T-helper 22 cell (primary cell): ENCODE results near the gene B4GALT2.

Experiments used
- DNase-seq: peaks from one replicate; pipeline ENCODE4 v3.0.0-alpha.2; 2020; ENCODE audit warnings: low read depth

The B4GALT2 gene

DNA sequence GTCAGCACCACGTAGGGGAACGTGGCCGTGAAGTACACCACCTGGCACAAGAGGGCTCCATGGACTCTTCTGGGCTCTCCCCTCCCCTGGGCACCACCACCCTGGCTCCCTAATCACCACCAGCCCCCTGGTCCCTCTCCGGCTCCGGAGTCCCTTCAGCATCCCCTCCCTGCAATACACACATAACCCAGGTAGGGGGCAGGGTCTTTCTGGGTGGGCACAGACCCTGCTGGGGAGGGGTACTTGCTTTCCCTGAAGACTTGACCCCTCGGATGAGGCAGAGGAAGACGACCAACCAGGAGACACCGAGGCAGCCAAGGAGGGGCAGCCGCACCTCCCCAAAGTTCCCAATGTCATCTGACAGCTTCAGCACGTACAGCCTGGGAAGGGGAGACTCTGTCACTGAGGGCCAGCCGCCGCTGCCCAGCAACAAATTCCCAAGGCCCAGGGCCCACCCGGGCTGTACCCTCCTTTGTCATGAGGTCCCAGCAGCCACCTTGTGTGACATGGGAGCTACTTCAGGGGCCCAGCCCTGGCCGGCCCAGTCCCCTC is 23.7 kb downstream of the B4GALT2 start:
- DNase-seq, result no peak

DNA sequence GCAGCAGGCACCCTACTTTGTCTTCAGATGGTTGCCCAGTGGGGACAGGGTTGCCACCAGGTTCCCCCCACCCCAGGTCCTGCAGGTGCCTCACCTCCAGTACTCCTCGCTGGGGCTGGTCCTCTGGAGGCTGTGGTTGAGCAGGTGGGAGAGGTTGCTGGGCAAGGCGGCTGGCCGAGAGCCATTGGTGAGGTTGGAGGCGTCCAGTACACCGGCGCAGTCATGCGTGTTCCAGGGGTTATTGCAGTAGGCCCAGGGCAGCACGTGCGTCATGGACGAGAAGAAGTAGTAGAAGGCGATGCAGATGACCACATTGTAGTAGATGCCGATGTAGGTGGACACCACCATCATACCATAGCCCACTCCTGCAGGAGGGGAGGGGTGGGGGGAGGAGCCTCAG is 29.2 kb downstream of the B4GALT2 start:
- DNase-seq, result no peak

DNA sequence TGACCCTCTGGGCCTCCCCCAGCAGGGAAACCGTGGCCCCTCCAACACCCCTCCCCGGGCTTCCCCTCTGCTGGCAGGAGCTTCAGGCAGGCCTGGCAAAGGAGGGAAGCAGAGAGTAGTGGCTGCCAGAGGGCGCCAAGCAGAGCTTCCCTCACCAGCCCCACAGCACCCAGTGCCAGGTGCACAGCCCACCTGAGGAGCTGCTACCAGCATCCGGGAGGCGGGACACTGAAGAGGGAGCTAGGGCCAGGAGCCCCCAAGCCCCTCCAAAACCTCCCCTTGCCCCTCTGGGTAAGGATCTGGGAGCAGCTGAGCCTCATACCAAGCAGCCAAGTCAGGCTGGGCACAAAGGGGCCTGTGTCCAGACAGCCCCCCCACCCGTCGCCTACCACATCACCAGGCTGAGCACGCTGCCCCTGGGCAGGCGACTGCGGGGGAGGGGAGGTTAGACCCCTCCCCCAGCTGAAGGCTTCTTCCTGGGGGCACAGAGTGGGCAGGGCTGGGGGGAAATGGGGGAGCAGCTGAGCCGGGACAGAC is 32.0 kb downstream of the B4GALT2 start:
- no peak for DNase-seq

DNA sequence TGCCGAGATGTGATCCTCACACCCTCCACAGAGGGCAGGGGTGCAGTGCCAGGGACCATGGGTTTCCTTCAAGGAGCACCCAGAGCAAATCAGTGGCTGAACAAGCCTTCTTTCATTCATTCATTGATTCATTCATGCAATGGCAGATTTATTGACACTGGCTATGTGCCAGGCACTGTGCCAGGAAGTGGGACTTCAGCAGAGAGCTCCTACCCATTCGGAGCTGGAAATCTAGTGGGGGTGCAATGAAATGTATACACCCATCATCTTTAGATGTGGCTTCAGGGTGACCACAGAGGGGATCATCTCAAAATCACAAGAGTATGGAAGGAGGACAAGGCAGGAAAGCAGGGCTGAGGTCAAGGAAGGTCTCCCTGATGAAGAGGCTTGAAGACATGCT is 33.4 kb downstream of the B4GALT2 start:
- DNase-seq, result no peak

DNA sequence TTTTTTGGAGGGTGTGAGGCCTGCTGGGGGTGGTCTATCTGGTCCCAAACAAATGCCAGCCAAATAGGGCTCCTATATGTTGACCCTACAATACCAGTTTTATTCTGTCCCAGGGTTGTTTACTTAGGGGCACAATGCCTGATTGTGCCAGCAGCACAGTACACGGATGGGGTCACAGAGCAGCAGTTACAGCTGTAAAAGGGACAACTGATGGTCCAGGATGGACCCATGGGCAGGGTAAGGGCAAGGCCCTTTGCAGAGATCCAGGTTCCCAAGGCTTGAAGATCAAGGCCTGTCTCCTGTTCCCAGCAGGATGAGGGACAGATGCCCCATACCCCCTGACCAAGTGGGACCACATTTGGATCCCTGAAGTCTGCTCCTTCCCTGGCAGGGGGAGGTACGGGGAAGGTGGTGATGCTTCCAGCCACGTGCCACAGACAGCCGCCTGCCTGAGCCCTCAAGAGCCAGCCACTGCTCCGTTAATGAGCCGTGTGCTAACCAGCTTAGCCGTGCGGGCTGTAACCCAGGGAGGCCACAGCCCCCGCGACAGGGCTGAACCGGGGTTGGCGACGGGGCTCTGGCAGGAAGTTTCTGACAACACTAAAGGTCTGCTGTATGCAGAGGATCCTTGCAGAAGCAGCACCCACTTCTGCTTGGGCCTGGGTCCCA is 34.1 kb downstream of the B4GALT2 start:
- no peak for DNase-seq

DNA sequence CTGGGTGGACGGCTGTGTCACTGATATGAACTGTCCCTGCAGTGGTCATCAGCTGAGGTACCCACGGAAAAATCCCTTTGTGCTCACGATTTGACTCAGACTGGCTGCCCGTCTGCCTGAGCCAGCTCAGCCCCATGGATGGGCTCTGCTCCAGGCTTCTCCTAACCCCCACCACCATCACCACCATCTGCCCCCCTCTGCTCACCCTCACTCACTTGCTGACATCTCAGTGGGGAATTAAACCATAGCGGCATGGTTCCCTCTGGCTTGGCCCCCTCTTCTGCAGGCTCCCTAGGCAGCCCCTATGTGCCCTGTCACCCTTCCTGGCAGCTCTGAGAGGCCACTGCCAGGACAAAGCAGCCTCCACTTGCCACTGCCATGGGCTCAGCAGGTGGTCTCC is 34.9 kb downstream of the B4GALT2 start:
- DNase-seq, result no peak

DNA sequence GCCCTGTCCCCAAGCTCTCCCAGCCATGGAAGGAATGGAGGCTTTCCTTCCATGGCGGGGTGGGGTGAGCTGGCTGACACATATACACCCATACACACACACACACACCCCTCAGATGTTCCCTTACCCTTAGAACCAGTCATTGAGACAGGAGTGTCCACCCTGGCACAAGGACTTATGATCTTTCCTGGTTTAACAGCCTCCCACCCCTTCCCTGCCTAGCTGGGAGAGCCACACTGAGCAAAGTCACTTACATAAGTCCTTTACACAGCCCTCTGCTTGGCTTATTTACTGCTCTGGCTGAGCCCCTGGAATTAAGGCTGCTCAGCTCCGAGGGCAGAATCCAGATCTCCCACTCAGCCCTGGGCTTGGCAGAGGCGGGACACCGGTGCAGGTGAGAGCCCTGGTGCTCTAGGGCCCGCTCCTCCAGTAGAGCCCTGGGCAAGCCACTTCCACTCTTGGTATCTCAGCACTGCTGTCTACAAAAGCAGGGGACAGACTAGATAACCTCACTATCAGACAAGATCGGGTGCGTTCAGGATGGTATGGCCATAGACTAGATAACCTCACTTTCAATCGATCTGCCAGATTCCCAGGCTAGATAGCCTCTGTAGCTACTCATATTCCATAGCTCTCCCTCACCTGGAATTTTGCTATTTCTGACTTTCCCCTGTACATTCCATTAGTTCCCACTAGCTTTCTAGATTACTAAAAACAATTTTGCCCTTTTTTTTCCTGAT is 35.5 kb downstream of the B4GALT2 start:
- DNase-seq, result no peak

DNA sequence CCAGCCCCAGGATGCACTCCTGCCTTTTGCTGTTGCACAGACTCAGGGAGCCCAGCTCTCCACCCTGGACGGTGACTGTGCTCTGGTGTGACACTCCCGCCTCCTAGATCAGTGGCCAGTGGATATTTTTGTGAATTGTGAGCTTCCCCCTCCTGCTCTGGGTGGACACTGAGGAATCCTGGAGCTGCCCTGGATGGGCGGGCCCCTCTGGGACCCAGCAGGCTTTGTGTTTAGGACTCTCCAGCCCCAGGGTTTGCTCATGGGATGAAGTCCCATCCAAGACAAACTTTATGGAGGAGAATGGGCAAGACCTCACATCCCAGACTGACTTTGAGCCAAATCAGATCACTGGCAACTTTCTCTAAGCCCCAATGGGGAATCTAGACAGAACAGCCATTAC is 36.2 kb downstream of the B4GALT2 start:
- no peak for DNase-seq

DNA sequence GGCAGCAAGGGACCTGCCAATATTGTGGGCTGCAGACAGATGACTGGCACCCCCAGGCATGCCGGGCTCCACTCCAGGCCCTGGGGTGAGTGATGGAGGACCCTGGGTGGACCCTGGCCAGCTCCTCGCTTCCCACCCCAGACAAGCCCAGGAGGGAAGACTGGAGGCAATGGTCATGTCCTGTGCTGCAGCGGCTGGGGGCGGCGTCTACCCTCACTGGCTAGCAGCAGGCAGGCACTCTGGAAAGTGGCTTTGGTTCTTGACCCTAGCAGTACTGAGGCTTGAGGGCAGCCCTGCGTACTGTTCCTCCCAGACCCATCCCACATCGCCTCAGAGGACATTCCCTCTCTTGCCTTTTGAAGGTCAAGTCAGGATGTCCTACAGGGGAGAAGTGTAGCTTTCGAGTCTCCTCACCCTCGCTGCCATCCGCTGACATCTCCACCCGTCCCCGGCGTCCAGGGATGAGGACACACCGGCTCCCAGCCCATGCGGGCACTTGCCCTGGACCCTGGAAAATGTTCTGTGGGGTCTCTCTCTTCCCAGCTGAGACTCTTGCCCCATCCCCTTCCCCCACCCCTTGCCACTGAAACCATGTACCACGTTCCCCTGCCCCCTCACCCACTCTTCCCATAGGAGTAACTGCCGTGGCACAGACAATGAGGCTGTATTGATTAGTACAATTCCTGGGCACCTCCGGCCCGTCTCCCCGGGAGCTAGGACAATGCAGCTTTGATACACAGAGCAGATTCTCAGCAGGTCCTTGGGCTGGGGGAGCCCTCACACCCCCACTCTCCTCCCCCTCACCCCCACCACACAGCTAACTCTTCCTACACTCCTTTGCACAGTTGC is 37.3 kb downstream of the B4GALT2 start:
- DNase-seq, result no peak

DNA sequence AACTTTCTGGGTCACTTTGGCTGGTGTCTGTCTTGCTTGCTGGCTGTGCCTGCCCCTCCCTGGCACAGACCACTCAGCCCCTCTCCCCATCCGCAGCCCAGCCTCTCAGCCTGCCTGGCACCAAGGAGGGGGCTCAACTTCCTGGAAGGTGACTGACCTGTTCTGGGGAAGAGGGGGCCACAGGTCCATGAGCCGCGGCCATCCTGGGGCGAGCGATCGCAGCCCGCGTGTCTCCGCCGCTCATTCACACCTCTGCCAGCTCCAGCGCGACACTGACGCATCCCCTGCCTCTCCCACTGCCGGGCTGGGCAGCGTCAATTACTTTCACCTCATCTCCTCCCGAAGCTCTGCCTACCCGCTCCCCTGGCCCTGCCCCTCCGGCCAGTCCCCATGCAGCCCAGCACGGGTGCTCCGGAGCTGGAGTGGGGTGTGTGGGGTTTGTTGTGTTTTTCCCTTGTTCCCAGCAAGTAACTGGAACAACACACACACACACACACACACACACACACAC is 37.9 kb downstream of the B4GALT2 start:
- DNase-seq, result no peak

DNA sequence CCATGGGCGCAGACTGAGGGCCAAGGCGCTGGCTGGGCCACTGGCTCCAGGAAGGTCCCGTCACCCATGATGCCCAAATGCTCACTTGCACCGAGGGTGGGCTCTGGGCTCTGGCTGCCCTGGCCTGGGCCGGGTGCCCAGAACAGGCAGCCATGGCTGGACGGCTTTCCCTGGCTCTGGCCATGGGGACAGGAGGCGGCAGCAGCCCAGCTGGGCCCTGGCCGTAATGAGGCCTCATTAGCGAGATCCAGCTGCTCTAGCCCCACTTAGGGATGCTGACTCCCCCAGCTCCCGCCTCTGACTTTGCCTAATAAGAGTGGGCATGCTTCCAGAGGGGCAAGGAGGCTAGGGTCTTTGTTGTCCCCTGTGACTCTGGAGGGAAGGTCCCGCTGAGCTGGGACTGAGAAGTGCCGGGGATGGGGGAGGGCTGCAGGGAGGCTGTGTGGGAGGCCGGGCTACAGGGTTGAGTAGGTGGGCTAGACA is 40.5 kb downstream of the B4GALT2 start:
- no peak for DNase-seq

DNA sequence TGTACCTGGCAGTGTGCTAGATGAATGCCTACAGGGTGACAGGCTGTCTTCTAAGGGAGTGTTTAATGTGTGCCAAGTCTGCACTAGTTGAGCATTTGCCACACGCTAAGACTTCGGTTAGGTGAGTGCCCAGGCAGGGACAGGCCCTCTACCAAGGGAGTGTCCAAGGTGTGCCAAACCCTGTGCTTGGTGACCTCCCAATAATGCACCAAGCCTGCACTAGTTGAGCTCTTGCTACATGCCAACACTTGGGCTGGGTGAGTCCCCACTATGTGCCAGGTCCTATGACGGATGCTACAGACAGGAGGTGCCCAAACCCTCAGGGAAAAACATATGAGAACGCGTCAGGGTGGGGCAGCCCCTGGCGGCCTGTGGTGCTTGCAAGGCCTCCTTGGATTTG is 41.5 kb downstream of the B4GALT2 start:
- DNase-seq, result no peak

DNA sequence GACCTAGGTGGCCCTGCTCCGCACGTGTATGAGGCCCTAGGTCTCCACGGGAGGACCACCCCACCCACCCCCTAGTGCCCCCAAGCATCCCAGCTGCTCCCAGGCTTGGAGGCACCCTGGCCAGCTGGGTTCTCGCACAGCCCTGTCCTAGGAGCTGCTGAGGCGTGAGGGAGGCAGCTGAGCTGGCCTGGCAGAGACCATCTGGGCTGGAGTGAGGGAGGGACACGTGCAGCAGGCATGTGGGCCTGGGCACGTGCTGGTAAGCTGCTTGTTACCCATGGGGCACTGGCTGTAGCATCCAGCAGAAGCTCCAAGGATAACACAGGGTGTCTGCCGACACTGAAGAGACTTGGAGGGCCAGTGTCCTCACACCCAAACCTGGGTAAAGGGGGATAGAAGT is 42.1 kb downstream of the B4GALT2 start:
- DNase-seq, result no peak

DNA sequence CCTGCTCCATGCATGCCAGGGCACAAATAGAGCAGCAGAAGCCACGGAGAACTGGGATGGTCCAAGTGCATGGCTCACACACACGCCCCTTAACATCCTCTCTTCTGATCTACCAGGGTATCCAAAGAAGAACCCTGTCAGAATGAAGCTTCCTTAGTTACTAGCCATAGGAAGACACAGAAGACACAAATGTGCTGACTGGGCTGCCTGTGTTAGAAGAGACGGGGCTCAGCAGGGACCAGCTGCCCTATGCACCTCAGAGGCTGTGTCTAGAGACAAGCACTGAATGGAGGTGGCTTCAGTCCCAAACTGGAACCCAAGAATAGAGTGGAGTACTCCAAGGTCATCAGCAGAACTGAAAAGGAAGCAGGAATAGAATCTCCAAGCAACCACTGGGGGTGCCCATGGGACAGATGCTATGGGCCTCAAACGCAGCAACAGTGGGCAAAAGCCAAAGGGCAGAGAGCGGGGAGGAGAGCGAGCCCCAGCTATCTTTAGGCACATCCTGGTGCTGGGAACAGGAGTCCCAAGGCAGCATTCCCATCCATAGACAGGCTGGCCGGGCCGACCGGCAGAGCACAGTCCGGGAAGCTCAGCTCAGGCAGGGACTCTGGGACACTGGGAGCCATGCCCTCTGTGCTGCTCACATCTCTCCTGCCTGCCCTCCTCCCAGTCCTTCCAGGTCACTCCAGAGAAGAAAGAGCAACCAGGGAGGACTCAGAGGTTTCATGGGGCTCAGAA is 42.7 kb downstream of the B4GALT2 start:
- no peak for DNase-seq

DNA sequence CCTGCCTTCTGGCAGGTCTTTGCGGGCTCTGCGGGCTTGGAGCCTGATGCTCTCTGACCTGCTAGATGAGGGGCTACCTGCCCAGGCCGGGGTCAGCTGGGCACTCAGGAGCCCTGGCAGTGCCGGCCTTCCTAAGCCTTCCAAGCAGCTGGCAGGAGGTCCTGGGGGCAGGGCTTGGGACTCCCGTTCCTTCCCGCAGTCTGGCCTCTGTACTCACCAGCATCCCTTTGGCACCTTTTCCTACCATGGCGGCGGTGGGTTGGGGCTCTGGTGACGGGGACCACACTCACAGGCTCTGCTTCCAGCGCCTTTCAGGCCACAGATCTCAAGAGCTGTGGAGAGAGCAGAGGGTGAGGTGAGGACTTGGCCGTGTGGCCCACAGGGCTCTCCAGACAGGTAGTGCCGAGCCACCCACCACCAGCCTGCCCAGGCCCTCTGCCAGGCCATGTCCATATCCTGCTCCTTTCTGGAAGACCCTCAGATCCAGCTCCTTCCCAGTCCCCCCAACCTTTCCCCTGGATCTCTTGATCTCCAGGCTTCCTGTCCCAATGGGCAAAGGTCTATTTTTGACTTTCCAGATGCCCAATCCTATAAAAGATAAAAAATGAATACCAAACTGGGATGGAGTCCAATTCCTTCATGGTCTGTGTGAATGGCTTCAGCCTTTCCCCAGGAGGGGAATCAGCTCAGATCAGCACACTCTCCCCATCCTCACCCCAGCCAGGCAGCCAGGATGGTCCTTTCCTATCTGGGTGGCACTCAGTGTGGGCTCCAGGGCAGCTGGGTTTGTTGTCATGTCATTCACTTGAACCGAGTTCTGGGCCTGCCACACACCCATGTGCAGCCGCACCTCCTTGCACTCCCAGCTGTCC is 45.3 kb downstream of the B4GALT2 start:
- no peak for DNase-seq

DNA sequence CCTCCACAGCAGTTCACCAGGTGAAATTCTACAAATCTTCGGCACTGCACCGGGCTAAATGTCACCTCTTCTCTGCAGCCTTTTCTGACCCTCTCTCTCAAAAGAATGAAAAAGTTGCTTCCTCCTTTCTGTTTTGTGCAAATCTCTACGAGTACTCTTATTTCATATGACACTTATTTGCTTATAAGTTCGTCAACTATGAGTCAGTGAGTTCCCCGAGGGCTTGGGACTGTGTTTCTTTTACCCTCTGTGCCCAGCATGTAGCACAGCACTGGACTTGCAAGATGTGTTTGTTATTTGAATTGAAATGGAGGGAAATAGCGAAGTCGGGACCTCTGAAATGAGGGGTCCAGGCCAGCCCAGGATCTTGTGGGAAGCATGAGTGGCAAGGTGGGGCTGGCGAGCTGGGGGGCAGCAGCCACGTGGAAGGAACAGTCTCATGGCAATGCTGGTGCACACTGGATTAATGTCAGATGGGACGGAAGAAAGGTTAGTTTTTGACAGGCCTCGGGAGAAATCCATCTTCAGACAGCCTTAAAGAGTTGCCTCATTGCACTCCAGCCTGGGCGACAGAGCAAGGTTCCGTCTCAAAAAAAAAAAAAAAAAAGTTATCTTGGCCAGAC is 46.0 kb downstream of the B4GALT2 start:
- DNase-seq, result no peak

DNA sequence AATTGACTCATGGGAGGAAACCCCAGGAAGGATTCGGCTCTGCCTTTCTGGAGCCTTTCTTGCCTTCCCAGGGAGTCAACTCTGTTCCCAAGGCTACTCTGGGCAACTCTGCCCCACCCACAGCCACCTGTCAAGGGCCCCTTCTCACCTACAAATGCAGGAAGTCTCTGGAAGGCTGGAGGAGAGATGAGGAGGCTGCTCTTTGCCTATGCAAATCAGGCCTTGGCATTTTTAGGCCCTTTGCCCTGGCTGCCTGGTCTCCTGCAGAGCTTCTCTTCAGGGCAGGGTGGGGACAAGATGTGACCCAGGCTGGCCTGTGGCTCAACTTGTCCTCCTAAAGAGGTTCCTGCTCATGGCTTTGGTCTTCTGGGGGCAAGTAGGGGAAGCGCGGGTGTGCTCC is 46.8 kb downstream of the B4GALT2 start:
- DNase-seq, result no peak

DNA sequence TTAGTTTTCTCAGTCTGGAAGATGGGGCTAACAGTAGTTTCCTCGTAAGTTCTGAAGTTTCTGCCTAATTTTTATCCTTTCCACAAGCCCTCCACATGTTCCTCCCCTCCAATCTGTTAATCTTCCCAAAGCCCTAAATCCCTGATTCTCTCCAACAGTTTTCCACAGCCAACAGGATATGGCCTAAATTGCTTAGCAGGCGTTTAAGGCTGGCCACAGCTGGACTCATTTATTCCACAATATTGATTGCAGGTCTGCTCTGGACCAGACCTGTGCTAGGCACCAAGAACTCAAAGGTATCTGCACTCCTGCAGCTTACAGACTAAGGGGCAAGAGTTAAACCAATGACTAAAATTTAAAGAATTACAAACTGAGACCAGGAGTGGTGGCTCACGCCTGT is 48.3 kb downstream of the B4GALT2 start:
- DNase-seq, result no peak

DNA sequence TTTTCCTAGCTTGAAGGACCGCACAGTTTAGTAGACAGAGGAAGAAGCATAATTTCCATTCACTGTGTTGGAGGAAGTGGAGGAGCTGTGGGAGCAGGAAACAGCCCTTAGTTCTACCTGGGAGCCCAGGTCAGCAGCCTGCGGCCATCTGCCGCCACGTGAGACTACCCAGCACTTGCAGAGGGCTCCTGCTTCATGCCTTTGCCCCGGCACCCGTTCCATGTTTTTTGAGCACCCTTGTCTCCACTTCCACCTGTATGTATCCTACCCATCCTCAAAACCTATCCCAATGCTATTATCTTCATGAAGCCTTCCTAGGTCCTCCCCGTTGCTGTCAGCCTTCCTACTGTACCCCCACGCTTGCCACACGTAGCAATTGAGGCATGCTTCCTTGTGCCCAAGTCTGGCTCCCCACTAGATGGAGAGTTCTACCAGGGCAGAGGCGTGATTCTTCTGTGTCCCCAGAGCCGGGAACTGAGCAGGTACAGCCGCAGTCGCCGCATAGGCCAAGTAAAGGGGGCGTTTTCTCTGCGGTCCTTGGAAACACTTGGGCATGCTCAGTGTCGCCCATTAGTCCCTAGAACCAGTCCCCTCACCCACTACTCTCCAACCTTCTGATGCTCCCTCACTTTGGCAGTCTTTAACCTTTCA is 50.4 kb downstream of the B4GALT2 start:
- DNase-seq, result peak; percentile 9
